Thyroid gland (tissue), 4 donors: ENCODE data around the gene RAB44.

Source experiments
- POLR2A ChIP-seq, 2 donors: fragments of 450-650 bp; IDR thresholded peaks; one replicate each; pipeline ENCODE4 v1.6.1; 2017; ENCODE audit warnings: antibody characterized with exemption in 2 of 2, mild to moderate bottlenecking in 2 of 2, moderate library complexity in 1 of 2
- TF ChIP-seq, protein P1 (sequence below), 6 experiments: fragments of 200-600 bp in 3 of 6; fragments of 450-650 bp in 3 of 6; sonication (generic) in 3 of 6; IDR thresholded peaks; one replicate each; pipeline ENCODE4 v1.5.1; 2016 to 2019; ENCODE audit warnings: antibody characterized with exemption in 6 of 6, mild to moderate bottlenecking in 2 of 6, inconsistent platforms in 1 of 6, moderate library complexity in 1 of 6

DNA sequence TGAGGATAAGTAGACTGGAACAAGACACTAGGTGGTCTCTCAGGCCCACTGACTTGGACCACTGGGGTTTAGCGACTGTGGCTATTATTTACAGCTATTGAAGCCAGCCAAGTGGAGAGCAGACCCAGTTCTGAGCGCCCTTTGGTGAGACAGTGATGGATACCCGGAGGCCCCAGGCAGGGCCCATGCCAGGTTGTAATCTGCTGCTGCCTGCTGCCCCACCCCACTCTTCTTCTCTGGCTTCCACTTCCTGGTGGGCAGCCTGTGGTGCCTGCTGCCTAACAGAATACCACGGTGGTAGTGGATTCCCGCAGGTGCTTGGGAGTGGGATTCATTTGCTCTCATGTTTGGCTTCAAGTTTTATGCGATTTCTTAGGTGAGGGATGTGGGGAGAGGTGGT lies 570 bp downstream of the RAB44 start:
- no peak for TF ChIP-seq POLR2A (IDR thresholded peaks at IDR 0.05)
- TF ChIP-seq, protein P1, sequence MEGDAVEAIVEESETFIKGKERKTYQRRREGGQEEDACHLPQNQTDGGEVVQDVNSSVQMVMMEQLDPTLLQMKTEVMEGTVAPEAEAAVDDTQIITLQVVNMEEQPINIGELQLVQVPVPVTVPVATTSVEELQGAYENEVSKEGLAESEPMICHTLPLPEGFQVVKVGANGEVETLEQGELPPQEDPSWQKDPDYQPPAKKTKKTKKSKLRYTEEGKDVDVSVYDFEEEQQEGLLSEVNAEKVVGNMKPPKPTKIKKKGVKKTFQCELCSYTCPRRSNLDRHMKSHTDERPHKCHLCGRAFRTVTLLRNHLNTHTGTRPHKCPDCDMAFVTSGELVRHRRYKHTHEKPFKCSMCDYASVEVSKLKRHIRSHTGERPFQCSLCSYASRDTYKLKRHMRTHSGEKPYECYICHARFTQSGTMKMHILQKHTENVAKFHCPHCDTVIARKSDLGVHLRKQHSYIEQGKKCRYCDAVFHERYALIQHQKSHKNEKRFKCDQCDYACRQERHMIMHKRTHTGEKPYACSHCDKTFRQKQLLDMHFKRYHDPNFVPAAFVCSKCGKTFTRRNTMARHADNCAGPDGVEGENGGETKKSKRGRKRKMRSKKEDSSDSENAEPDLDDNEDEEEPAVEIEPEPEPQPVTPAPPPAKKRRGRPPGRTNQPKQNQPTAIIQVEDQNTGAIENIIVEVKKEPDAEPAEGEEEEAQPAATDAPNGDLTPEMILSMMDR (IDR thresholded peaks at IDR 0.05), result no peak
